Measurements from ENCODE around the gene FAM131C.

Gene FAM131C

GRCh38 chr1:16115468-16115983 is 42.1 kb upstream of the FAM131C start:
- Histone ChIP-seq H2BK15ac (ENCODE audit: low read length) (peak overlapping the region; percentile 40), H3K4me3 (ENCODE audit: low read length in 2 of 2) (no peak overlapping the region), H3K27ac (replicated peaks; ENCODE audit: low read length) (peak overlapping the region; percentile 75), H3K4me2 (ENCODE audit: insufficient read depth, low read length, poor library complexity, severe bottlenecking) (peak overlapping the region; percentile 51), H2AK5ac (ENCODE audit: low read depth, low read length) (peak overlapping the region; percentile 96), H2BK12ac (ENCODE audit: low read length) (peak overlapping the region; percentile 93), H3K14ac (ENCODE audit: low read length) (no peak overlapping the region), H3K4ac (ENCODE audit: low read length) (no peak overlapping the region), H3K9me3 (replicated peaks in 1 of 2; ENCODE audit: control insufficient read depth in 2 of 2, insufficient read depth in 1 of 2, low read depth in 1 of 2, low read length in 2 of 2) (no peaks in the 10 kb centered on the region), H2AFZ (ENCODE audit: low read length) (peak overlapping the region; percentile 63), H3K36me3 (replicated peaks in 1 of 2; ENCODE audit: control insufficient read depth in 2 of 2, insufficient read depth in 2 of 2, low read length in 2 of 2) (no peaks in the 10 kb centered on the region), H3K27me3 (ENCODE audit: control insufficient read depth in 3 of 3, insufficient read depth in 3 of 3, low read depth in 1 of 3, low read length in 3 of 3) (no peaks in the 10 kb centered on the region), H3K9ac (ENCODE audit: low read depth, low read length, poor library complexity) (peak overlapping the region; percentile 73), H3K4me1 (ENCODE audit: control insufficient read depth in 2 of 2, insufficient read depth in 1 of 2, low read depth in 1 of 2, low read length in 2 of 2) (peaks cover 53 to 55% of the 10 kb centered on the region in 2 donors), H2BK5ac (ENCODE audit: low read length) (peak overlapping the region; percentile 96), H2BK120ac (ENCODE audit: low read depth, low read length) (peak overlapping the region; percentile 82), H4K91ac (ENCODE audit: low read depth, low read length, poor library complexity) (no peak overlapping the region), H3K23ac (ENCODE audit: low read depth, low read length, poor library complexity) (no peak overlapping the region), H3K79me1 (ENCODE audit: low read depth, low read length) (no peaks in the 10 kb centered on the region), H4K8ac (ENCODE audit: low read depth, low read length) (peak overlapping the region; percentile 44), H3K18ac (ENCODE audit: low read length) (peak overlapping the region; percentile 97)
- WGBS, 2 donors (ENCODE audit: extremely low coverage in 2 of 2, insufficient read length in 2 of 2, insufficient replicate concordance in 1 of 2): no CpG with 5 or more reads among the region's 6 CpGs
- DNase-seq (ENCODE audit: low spot score): peak; percentile 53

DNA sequence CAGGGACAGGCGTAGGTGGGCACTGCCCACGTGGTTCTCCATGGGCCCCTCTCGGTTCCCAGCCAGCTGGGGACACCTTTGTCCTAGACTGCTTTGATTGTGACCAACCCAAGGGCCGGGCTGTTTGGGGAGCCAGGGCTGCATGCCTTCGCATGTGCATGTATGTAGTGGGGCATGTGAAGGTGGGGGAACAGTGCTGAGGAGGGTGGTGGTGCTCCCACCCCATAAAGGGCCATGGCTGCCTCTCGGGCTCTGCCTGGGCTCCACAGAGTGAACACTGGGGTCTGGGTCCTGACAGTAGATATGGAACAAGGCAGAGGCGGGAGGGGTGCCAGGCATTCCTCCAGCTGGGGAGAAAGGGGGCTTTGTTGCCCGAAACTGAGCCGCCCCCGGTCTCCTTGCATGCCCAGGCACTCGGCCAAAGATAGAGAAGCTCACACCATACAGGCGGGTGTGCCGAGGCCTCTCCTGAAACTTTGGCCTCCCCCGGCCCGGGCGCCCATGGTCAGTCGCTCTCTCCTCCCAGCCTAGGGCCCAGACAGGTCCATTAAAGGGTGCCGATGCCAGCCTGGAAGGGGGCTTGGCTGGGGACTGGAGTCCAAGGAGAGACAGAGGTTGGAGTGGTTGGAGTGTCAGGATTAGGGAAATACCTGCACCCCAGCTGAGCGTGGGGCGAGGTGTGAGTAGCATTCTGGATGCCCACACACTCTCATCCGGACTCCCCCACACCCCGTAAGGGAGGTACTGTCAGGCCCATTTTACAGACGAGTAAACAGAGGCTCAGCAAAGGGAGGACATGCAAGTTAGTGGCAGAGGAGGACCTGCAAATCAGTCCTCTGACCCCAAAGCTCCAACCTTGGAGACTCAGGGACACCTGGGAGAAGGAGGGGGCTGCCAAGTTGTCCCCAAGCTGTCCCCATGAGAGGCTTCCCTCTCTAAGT is 41.3 kb upstream of the FAM131C start:
- DNase-seq (ENCODE audit: low spot score): no peak
- H3K18ac ChIP-seq (ENCODE audit: low read length): peak overlapping the region; percentile 97
- no peaks in the 10 kb centered on the region for H3K36me3 ChIP-seq (replicated peaks in 1 of 2; ENCODE audit: control insufficient read depth in 2 of 2, insufficient read depth in 2 of 2, low read length in 2 of 2)
- H3K79me1 ChIP-seq (ENCODE audit: low read depth, low read length): no peaks in the 10 kb centered on the region
- peak overlapping the region; percentile 44 for H4K8ac ChIP-seq (ENCODE audit: low read depth, low read length)
- peak overlapping the region; percentile 56 for H4K91ac ChIP-seq (ENCODE audit: low read depth, low read length, poor library complexity)
- H3K4me1 ChIP-seq (ENCODE audit: control insufficient read depth in 2 of 2, insufficient read depth in 1 of 2, low read depth in 1 of 2, low read length in 2 of 2): peaks cover 53 to 54% of the 10 kb centered on the region in 2 donors
- peak overlapping the region; percentile 93 for H2BK12ac ChIP-seq (ENCODE audit: low read length)
- no peak overlapping the region for H3K4me2 ChIP-seq (ENCODE audit: insufficient read depth, low read length, poor library complexity, severe bottlenecking)
- no CpG with 5 or more reads among the region's 23 CpGs for WGBS, 2 donors (ENCODE audit: extremely low coverage in 2 of 2, insufficient read length in 2 of 2, insufficient replicate concordance in 1 of 2)
- H2BK5ac ChIP-seq (ENCODE audit: low read length): peak overlapping the region; percentile 96
- no peaks in the 10 kb centered on the region for H3K9me3 ChIP-seq (replicated peaks in 1 of 2; ENCODE audit: control insufficient read depth in 2 of 2, insufficient read depth in 1 of 2, low read depth in 1 of 2, low read length in 2 of 2)
- no peaks in the 10 kb centered on the region for H3K27me3 ChIP-seq (ENCODE audit: control insufficient read depth in 3 of 3, insufficient read depth in 3 of 3, low read depth in 1 of 3, low read length in 3 of 3)
- no peak overlapping the region for H3K9ac ChIP-seq (ENCODE audit: low read depth, low read length, poor library complexity)
- H2BK15ac ChIP-seq (ENCODE audit: low read length): peak overlapping the region; percentile 40
- H2BK120ac ChIP-seq (ENCODE audit: low read depth, low read length): peak overlapping the region; percentile 82
- no peak overlapping the region for H3K4me3 ChIP-seq (ENCODE audit: low read length in 2 of 2)
- peak overlapping the region; percentile 75 for H3K27ac ChIP-seq (replicated peaks; ENCODE audit: low read length)
- H3K14ac ChIP-seq (ENCODE audit: low read length): no peak overlapping the region
- no peak overlapping the region for H3K4ac ChIP-seq (ENCODE audit: low read length)
- H3K23ac ChIP-seq (ENCODE audit: low read depth, low read length, poor library complexity): no peak overlapping the region
- H2AK5ac ChIP-seq (ENCODE audit: low read depth, low read length): peak overlapping the region; percentile 96
- no peak overlapping the region for H2AFZ ChIP-seq (ENCODE audit: low read length)

GRCh38 chr1:16112596-16113555 is 39.4 kb upstream of the FAM131C start:
- Histone ChIP-seq H2BK5ac (ENCODE audit: low read length) (no peak overlapping the region), H3K23ac (ENCODE audit: low read depth, low read length, poor library complexity) (peak overlapping the region; percentile 32), H4K91ac (ENCODE audit: low read depth, low read length, poor library complexity) (no peak overlapping the region), H3K4me1 (ENCODE audit: control insufficient read depth in 2 of 2, insufficient read depth in 1 of 2, low read depth in 1 of 2, low read length in 2 of 2) (peaks cover 41% of the 10 kb centered on the region in 2 donors), H3K27me3 (ENCODE audit: control insufficient read depth in 3 of 3, insufficient read depth in 3 of 3, low read depth in 1 of 3, low read length in 3 of 3) (peaks cover 0 to 2% (median 0%) of the 10 kb centered on the region in 3 experiments), H4K8ac (ENCODE audit: low read depth, low read length) (no peak overlapping the region), H3K4me3 (ENCODE audit: low read length in 2 of 2) (no peak overlapping the region), H2BK120ac (ENCODE audit: low read depth, low read length) (peak overlapping the region; percentile 13), H3K36me3 (replicated peaks in 1 of 2; ENCODE audit: control insufficient read depth in 2 of 2, insufficient read depth in 2 of 2, low read length in 2 of 2) (no peaks in the 10 kb centered on the region), H2BK12ac (ENCODE audit: low read length) (peak overlapping the region; percentile 35), H2BK15ac (ENCODE audit: low read length) (peak overlapping the region; percentile 98), H3K9ac (ENCODE audit: low read depth, low read length, poor library complexity) (peak overlapping the region; percentile 47), H3K14ac (ENCODE audit: low read length) (peak overlapping the region; percentile 92), H3K4me2 (ENCODE audit: insufficient read depth, low read length, poor library complexity, severe bottlenecking) (no peak overlapping the region), H3K27ac (replicated peaks; ENCODE audit: low read length) (no peak overlapping the region), H2AFZ (ENCODE audit: low read length) (no peak overlapping the region), H3K18ac (ENCODE audit: low read length) (peak overlapping the region; percentile 92), H2AK5ac (ENCODE audit: low read depth, low read length) (peak overlapping the region; percentile 90), H3K9me3 (replicated peaks in 1 of 2; ENCODE audit: control insufficient read depth in 2 of 2, insufficient read depth in 1 of 2, low read depth in 1 of 2, low read length in 2 of 2) (peaks cover 5 to 14% of the 10 kb centered on the region in 2 donors), H3K79me1 (ENCODE audit: low read depth, low read length) (no peaks in the 10 kb centered on the region), H3K4ac (ENCODE audit: low read length) (no peak overlapping the region)
- DNase-seq (ENCODE audit: low spot score): no peak
- WGBS, 2 donors (ENCODE audit: extremely low coverage in 2 of 2, insufficient read length in 2 of 2, insufficient replicate concordance in 1 of 2): no CpG with 5 or more reads among the region's 14 CpGs

Data from neuronal stem cell (in vitro differentiated cells).